ENCODE measurements around the gene IKZF3.

IKZF3 gene

DNA sequence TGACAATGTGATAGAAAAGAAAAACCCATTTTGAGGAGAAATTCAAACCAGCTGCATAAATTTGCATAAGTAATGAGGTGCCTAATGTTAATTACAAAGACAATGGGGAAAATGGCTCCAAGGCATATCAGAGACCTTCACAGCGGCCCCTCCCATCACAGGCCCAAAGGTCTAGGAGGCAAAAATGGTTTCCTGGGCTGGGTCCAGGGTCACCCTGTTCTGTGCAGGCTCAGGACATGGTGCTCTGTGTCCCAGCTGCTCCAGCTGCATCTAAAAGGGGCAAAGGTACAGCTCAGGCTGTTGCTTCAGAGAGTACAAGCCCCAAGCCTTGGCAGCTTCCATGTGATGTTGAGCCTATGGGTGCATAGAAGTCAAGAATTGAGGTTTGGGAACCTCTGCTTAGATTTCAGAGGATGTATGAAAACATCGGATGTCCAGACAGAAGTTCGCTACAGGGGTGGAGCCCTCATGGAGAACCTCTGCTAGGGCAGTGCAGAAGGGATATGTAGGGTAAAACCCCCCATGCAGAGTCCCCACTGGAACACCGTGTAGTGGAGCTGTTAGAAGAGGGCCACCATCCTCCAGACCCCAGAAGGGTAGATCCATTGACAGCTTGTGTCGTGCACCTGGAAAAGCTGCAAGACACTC, 40.6 kb downstream of the IKZF3 start:
- H3K9me3 ChIP-seq (ENCODE audit: control insufficient read depth, low read length), result no peaks in the 10 kb centered on the region
- no peaks in the 10 kb centered on the region for H3K27me3 ChIP-seq (ENCODE audit: control insufficient read depth, insufficient read depth, low read length)
- H3K36me3 ChIP-seq (ENCODE audit: control insufficient read depth, insufficient read depth, low read length), result no peaks in the 10 kb centered on the region
- H2AFZ ChIP-seq, result no peak overlapping the region
- TF ChIP-seq, protein P1, sequence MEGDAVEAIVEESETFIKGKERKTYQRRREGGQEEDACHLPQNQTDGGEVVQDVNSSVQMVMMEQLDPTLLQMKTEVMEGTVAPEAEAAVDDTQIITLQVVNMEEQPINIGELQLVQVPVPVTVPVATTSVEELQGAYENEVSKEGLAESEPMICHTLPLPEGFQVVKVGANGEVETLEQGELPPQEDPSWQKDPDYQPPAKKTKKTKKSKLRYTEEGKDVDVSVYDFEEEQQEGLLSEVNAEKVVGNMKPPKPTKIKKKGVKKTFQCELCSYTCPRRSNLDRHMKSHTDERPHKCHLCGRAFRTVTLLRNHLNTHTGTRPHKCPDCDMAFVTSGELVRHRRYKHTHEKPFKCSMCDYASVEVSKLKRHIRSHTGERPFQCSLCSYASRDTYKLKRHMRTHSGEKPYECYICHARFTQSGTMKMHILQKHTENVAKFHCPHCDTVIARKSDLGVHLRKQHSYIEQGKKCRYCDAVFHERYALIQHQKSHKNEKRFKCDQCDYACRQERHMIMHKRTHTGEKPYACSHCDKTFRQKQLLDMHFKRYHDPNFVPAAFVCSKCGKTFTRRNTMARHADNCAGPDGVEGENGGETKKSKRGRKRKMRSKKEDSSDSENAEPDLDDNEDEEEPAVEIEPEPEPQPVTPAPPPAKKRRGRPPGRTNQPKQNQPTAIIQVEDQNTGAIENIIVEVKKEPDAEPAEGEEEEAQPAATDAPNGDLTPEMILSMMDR (IDR thresholded peaks at IDR 0.05), result no peak
- no peaks in the 10 kb centered on the region for H3K4me1 ChIP-seq
- no peak overlapping the region for H3K9ac ChIP-seq
- H3K4me2 ChIP-seq (ENCODE audit: low read length), result no peak overlapping the region
- H3K79me2 ChIP-seq, result no peaks in the 10 kb centered on the region
- H3K4me3 ChIP-seq (ENCODE audit: low read depth, low read length), result no peak overlapping the region
- H3K27ac ChIP-seq, result no peak overlapping the region

DNA sequence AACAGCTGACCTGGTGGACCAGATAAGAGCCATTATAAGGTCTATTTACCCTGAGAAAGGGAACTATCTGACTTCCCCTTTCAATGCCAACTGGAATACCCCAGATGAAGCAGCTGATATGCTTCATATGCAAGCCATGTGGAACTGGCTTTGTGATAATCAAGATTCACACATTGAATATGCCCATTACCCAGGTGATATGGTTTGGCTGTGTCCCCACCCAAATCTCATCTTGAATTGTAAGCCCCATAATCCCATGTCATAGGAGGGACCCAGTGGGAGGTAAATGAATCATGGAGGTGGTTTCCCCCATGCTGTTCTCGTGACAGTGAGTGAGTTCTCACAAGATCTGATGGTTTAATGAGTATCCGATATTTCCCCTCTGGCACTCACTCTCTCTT, 42.1 kb downstream of the IKZF3 start:
- H3K4me2 ChIP-seq (ENCODE audit: low read length), result no peak overlapping the region
- no peaks in the 10 kb centered on the region for H3K36me3 ChIP-seq (ENCODE audit: control insufficient read depth, insufficient read depth, low read length)
- H3K27me3 ChIP-seq (ENCODE audit: control insufficient read depth, insufficient read depth, low read length), result no peaks in the 10 kb centered on the region
- H3K27ac ChIP-seq, result no peak overlapping the region
- H3K4me3 ChIP-seq (ENCODE audit: low read depth, low read length), result no peak overlapping the region
- H3K9ac ChIP-seq, result no peak overlapping the region
- no peaks in the 10 kb centered on the region for H3K79me2 ChIP-seq
- H2AFZ ChIP-seq, result no peak overlapping the region
- H3K9me3 ChIP-seq (ENCODE audit: control insufficient read depth, low read length), result no peaks in the 10 kb centered on the region
- TF ChIP-seq, protein P1 (IDR thresholded peaks at IDR 0.05), result no peak
- H3K4me1 ChIP-seq, result no peaks in the 10 kb centered on the region

DNA sequence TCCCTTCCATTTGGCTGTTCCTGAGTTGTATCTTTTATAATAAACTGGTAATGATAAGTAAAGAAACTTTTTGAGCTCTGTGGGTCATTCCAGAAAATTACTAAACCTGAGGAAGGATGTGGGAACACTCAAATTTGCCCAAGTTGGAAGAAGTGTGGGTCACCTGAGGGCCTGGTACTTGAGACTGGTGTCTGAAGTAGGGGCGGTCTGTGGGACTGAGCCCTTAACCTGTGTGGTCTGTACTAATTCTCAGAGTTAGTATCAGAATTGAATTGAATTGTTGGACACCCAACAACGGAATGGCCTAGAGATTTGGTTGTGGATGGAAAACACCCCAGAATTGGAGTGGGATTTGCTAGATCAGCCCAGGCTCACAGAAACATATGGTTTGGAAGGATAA, 43.1 kb downstream of the IKZF3 start:
- Histone ChIP-seq H3K4me2 (ENCODE audit: low read length) (no peak overlapping the region), H3K4me3 (ENCODE audit: low read depth, low read length) (no peak overlapping the region), H2AFZ (no peak overlapping the region), H3K4me1 (no peaks in the 10 kb centered on the region), H3K27ac (no peak overlapping the region), H3K9me3 (ENCODE audit: control insufficient read depth, low read length) (no peaks in the 10 kb centered on the region), H3K9ac (no peak overlapping the region), H3K36me3 (ENCODE audit: control insufficient read depth, insufficient read depth, low read length) (no peaks in the 10 kb centered on the region), H3K79me2 (no peaks in the 10 kb centered on the region), H3K27me3 (ENCODE audit: control insufficient read depth, insufficient read depth, low read length) (no peaks in the 10 kb centered on the region)
- TF ChIP-seq, protein P1 (IDR thresholded peaks at IDR 0.05), result no peak

DNA sequence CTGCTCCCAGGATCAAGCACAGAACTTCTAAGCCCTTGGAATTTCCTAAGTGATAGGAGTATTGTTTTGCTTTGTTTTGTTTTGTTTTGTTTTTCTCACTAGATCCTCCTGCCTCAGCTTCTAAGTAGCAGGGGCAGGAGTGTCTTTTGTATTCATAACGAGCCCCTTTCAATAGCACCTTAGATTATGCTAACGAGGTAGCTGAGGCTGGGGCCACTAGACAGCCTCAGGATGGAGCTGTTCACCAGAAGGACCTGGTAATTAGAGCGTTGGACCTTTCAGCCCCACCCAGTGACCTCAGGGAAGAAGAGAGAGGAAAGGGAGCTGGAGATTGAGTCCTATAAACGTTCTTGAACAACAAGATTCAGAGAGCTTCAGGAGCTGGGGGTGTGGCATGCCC, 43.6 kb downstream of the IKZF3 start:
- Histone ChIP-seq H3K27me3 (ENCODE audit: control insufficient read depth, insufficient read depth, low read length) (no peaks in the 10 kb centered on the region), H3K4me2 (ENCODE audit: low read length) (no peak overlapping the region), H3K36me3 (ENCODE audit: control insufficient read depth, insufficient read depth, low read length) (no peaks in the 10 kb centered on the region), H3K4me1 (no peaks in the 10 kb centered on the region), H3K9me3 (ENCODE audit: control insufficient read depth, low read length) (no peaks in the 10 kb centered on the region), H3K27ac (no peak overlapping the region), H2AFZ (no peak overlapping the region), H3K9ac (no peak overlapping the region), H3K4me3 (ENCODE audit: low read depth, low read length) (no peak overlapping the region), H3K79me2 (no peaks in the 10 kb centered on the region)
- TF ChIP-seq, protein P1 (IDR thresholded peaks at IDR 0.05), result no peak

DNA sequence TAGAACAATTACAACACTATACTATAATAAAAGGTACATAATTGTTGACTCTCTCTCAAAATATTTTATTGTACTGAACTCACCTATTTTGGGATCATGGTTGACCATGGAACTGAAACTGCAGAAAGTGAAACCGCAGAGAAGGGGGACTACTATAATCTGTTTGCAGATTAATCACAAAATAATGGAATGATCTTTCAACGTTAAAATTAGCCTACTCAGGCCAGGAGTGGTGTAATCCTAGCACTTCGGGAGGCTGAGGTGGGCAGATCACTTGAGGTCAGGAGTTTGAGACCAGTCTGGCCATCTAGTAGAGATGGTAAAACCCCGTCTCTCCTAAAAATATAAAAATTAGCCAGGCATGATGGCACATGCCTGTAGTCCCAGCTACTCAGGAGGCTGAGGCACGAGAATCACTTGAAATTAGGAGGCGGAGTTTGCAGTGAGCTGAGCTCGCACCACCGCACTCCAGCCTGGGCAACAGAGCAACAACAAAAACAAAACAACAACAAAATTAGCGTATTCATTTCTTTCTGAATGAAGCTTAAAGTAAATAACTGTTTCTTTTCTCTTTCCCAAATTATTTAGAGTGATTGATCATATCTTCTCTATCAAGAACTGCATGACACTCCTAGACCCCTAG, 45.6 kb downstream of the IKZF3 start:
- TF ChIP-seq, protein P1 (IDR thresholded peaks at IDR 0.05), result no peak
- no peak overlapping the region for H3K4me3 ChIP-seq (ENCODE audit: low read depth, low read length)

More for the DNA sequence above, 45.6 kb downstream of the IKZF3 start:
- no peak overlapping the region for H3K27ac ChIP-seq
- H3K27me3 ChIP-seq (ENCODE audit: control insufficient read depth, insufficient read depth, low read length), result no peaks in the 10 kb centered on the region
- H3K4me2 ChIP-seq (ENCODE audit: low read length), result no peak overlapping the region
- no peak overlapping the region for H3K9ac ChIP-seq
- H3K9me3 ChIP-seq (ENCODE audit: control insufficient read depth, low read length), result no peaks in the 10 kb centered on the region
- no peaks in the 10 kb centered on the region for H3K36me3 ChIP-seq (ENCODE audit: control insufficient read depth, insufficient read depth, low read length)
- no peaks in the 10 kb centered on the region for H3K4me1 ChIP-seq
- no peaks in the 10 kb centered on the region for H3K79me2 ChIP-seq
- no peak overlapping the region for H2AFZ ChIP-seq

Data from parathyroid adenoma (tissue), 2 donors.